Ectodermal cell (in vitro differentiated cells): ENCODE results near the gene TMIGD3.

Experiments
- H3K27ac ChIP-seq: 2 replicates; pipeline ENCODE4 v1.7.0; 2013; ENCODE audit warnings: mild to moderate bottlenecking, low read depth, low read length; ENCODE audit not compliant: insufficient read depth, poor library complexity, severe bottlenecking
- H3K27me3 ChIP-seq: 2 replicates; pipeline ENCODE4 v1.7.0; 2013; ENCODE audit warnings: mild to moderate bottlenecking, low read length; ENCODE audit not compliant: insufficient read depth, control insufficient read depth, poor library complexity, severe bottlenecking
- H3K36me3 ChIP-seq: one replicate; pipeline ENCODE4 v1.7.0; 2013; ENCODE audit warnings: low read length; ENCODE audit not compliant: control insufficient read depth, insufficient read depth
- H3K4me1 ChIP-seq: one replicate; pipeline ENCODE4 v1.7.0; 2013; ENCODE audit warnings: low read length; ENCODE audit not compliant: control insufficient read depth, insufficient read depth
- H3K4me3 ChIP-seq: 2 replicates; pipeline ENCODE4 v1.7.0; 2013; ENCODE audit warnings: low read depth, low read length, control low read depth; ENCODE audit not compliant: insufficient read depth
- H3K9me3 ChIP-seq: 2 replicates; pipeline ENCODE4 v1.7.0; 2013; ENCODE audit warnings: mild to moderate bottlenecking, low read length, moderate library complexity; ENCODE audit not compliant: control insufficient read depth
- WGBS, 2 experiments: methylation state at CpG; one replicate each; pipeline ENCODE4 v1.1.7; 2013; ENCODE audit warnings: missing lambda C conversion rate in 2 of 2; 5-methylcytosine and 5-hydroxymethylcytosine counted together

The TMIGD3 gene

GRCh38 chr1:111476761-111477309, 26.6 kb downstream of the TMIGD3 start:
- H3K9me3 ChIP-seq = no peaks in the 10 kb centered on the region
- H3K27ac ChIP-seq = no peak overlapping the region
- no peaks in the 10 kb centered on the region for H3K4me1 ChIP-seq
- 76 to 91% methylated on average over 2 of the region's 2 CpGs for WGBS, 2 experiments
- no peaks in the 10 kb centered on the region for H3K27me3 ChIP-seq
- H3K36me3 ChIP-seq = no peaks in the 10 kb centered on the region
- H3K4me3 ChIP-seq = no peak overlapping the region

DNA sequence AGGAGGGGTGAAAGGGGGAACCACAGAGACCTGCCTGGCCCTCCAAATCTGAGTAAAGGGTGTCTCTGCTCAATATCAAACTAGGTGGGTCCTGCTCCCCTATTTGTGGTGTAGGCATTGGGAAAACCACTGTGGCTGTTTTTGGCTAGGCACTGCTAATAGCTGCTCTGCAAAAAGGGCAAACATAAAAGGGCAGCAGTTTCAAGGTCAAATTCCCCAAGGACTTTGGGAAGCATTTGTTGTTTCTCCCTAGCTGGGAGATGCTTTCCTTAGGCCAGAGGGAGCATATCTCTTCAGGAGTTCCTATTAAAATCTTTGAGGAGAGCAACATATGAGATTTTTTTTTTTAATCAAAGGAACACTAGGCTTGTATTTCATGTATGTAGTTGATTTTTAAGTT, 27.2 kb downstream of the TMIGD3 start:
- Histone ChIP-seq H3K4me3 (no peak overlapping the region), H3K36me3 (no peaks in the 10 kb centered on the region), H3K4me1 (no peaks in the 10 kb centered on the region), H3K9me3 (no peaks in the 10 kb centered on the region), H3K27me3 (no peaks in the 10 kb centered on the region), H3K27ac (no peak overlapping the region)

- Histone ChIP-seq H3K4me1 (no peaks in the 10 kb centered on the region), H3K27ac (no peak overlapping the region), H3K9me3 (no peaks in the 10 kb centered on the region), H3K27me3 (no peaks in the 10 kb centered on the region), H3K4me3 (no peak overlapping the region), H3K36me3 (no peaks in the 10 kb centered on the region)
- 91 to 92% methylated on average over 5 of the region's 5 CpGs for WGBS, 2 experiments
Observed at GRCh38 chr1:111475701-111476100, 27.7 kb downstream of the TMIGD3 start.

DNA sequence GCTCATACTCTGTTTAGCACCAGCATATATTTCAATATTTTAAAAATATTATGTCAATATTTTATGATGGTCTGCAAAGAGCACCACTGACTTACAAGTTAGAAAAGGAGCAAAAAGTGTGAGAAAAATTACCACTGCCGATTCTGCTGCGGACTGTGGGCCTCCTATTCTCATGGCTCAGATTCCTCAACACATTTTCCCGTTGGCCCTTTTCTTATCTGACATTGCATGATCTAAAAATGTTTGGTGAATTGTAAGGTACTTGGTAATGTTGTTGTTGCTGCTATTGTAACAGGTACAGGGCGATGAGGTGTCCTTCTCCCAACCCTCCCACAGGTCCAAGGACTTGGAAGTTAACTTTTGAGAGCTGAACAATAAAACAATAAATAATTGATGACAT, 28.9 kb downstream of the TMIGD3 start:
- H3K9me3 ChIP-seq = no peaks in the 10 kb centered on the region
- 92 to 94% methylated on average over 3 to 4 of the region's 4 CpGs for WGBS, 2 experiments
- no peaks in the 10 kb centered on the region for H3K36me3 ChIP-seq
- H3K27ac ChIP-seq = no peak overlapping the region
- H3K4me1 ChIP-seq = no peaks in the 10 kb centered on the region
- no peaks in the 10 kb centered on the region for H3K27me3 ChIP-seq
- H3K4me3 ChIP-seq = no peak overlapping the region

DNA sequence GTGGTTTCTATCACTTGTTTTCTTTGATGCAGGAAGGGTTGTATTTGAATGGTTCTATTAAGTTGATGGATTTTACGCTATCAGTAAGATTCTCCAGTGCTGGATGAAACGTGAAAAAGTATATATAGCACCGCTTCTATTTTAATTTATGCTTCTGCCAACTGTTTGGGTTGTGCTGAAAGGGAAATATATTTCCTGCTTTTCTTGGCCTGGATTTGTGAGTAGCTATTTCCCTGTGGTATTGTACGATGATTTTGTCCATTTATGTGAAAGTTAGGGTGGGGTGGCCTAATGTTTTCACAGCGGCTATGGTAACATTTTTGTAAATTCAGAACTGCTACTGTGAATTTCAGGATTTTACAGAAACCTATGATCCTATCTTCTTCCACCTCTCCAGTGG, 29.3 kb downstream of the TMIGD3 start:
- no peaks in the 10 kb centered on the region for H3K27me3 ChIP-seq
- no peaks in the 10 kb centered on the region for H3K36me3 ChIP-seq
- no peak overlapping the region for H3K27ac ChIP-seq
- no peaks in the 10 kb centered on the region for H3K4me1 ChIP-seq
- no peak overlapping the region for H3K4me3 ChIP-seq
- H3K9me3 ChIP-seq = no peaks in the 10 kb centered on the region
- 94% methylated on average over 5 of the region's 5 CpGs for WGBS, 2 experiments

DNA sequence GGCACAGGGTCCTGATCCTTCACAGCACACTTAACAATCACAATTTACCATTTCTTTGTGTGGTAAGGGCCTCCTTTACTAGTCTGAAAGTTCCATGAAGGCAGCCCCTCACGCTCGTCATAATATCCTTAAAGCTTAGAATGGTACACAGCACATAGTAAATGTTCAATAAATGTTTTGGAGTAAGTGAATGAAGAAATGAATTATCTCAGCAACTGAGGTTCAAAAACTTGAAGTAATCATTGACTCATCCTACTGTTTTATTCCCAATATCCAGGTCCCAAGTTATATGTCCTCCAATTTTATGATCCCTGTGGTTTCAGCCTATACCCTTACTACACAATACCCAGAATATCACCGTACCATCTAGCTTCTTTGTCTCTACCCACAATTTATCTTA, 31.9 kb downstream of the TMIGD3 start:
- WGBS, 2 experiments = 82 to 92% methylated on average over 3 of the region's 3 CpGs
- H3K4me3 ChIP-seq = no peak overlapping the region
- no peak overlapping the region for H3K27ac ChIP-seq

GRCh38 chr1:111471012-111471411, 32.4 kb downstream of the TMIGD3 start:
- WGBS, 2 experiments = 86 to 92% methylated on average over 3 of the region's 3 CpGs
- no peaks in the 10 kb centered on the region for H3K27me3 ChIP-seq
- H3K36me3 ChIP-seq = no peaks in the 10 kb centered on the region
- no peak overlapping the region for H3K4me3 ChIP-seq
- no peaks in the 10 kb centered on the region for H3K9me3 ChIP-seq
- no peak overlapping the region for H3K27ac ChIP-seq
- no peaks in the 10 kb centered on the region for H3K4me1 ChIP-seq

More for the DNA sequence above, 31.9 kb downstream of the TMIGD3 start:
- H3K27me3 ChIP-seq = no peaks in the 10 kb centered on the region
- no peaks in the 10 kb centered on the region for H3K4me1 ChIP-seq
- H3K9me3 ChIP-seq = no peaks in the 10 kb centered on the region
- no peaks in the 10 kb centered on the region for H3K36me3 ChIP-seq

- Histone ChIP-seq H3K36me3 (no peaks in the 10 kb centered on the region), H3K4me3 (no peak overlapping the region), H3K4me1 (no peaks in the 10 kb centered on the region), H3K9me3 (no peaks in the 10 kb centered on the region), H3K27me3 (no peaks in the 10 kb centered on the region), H3K27ac (no peak overlapping the region)
- 91 to 98% methylated on average over 5 of the region's 5 CpGs for WGBS, 2 experiments
Observed at GRCh38 chr1:111470596-111470995, 32.8 kb downstream of the TMIGD3 start.

- no peaks in the 10 kb centered on the region for H3K9me3 ChIP-seq
Observed at GRCh38 chr1:111469539-111469938, 33.9 kb downstream of the TMIGD3 start.

DNA sequence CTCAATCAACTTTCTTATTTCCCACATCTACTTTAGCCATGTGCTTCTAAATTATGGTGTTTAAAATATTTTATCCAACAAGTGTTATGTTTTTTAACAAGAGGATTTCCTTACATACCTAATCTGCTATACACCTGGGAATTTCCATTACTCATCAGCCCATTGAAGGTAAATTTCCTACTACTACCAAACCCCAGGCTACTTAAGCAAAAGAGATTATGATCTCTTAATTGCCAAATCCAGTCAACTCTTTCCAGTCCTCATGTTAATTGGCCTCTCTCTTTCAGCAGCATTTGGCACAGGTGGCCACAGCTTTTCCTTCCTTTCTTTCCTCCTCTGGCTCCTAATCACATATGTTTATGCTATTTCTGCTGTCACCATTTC, 34.7 kb downstream of the TMIGD3 start:
- no peaks in the 10 kb centered on the region for H3K9me3 ChIP-seq
- no peaks in the 10 kb centered on the region for H3K36me3 ChIP-seq
- no peaks in the 10 kb centered on the region for H3K27me3 ChIP-seq
- no peaks in the 10 kb centered on the region for H3K4me1 ChIP-seq
- no peak overlapping the region for H3K4me3 ChIP-seq
- no peak overlapping the region for H3K27ac ChIP-seq

More at GRCh38 chr1:111469539-111469938, 33.9 kb downstream of the TMIGD3 start:
- Histone ChIP-seq H3K36me3 (no peaks in the 10 kb centered on the region), H3K27me3 (no peaks in the 10 kb centered on the region), H3K27ac (no peak overlapping the region), H3K4me1 (no peaks in the 10 kb centered on the region), H3K4me3 (no peak overlapping the region)
